ENCODE measurements around the gene SLC4A8.

GRCh38 chr12:51407604-51408003 lies 17.0 kb upstream of the SLC4A8 start:
- TF ChIP-seq ZNF274 (IDR thresholded peaks at IDR 0.05; ENCODE audit: low read depth, low read length) (no peak), YY1 (IDR thresholded peaks at IDR 0.05; ENCODE audit: insufficient read depth, insufficient read length) (no peak)
